ENCODE measurements around the gene CDH24.
"Not testable (repeated sequence)": the region's sequence is repeated elsewhere in the genome, so short reads cannot be mapped to it uniquely, and the experiment has no call there.

- TF ChIP-seq, protein P1, sequence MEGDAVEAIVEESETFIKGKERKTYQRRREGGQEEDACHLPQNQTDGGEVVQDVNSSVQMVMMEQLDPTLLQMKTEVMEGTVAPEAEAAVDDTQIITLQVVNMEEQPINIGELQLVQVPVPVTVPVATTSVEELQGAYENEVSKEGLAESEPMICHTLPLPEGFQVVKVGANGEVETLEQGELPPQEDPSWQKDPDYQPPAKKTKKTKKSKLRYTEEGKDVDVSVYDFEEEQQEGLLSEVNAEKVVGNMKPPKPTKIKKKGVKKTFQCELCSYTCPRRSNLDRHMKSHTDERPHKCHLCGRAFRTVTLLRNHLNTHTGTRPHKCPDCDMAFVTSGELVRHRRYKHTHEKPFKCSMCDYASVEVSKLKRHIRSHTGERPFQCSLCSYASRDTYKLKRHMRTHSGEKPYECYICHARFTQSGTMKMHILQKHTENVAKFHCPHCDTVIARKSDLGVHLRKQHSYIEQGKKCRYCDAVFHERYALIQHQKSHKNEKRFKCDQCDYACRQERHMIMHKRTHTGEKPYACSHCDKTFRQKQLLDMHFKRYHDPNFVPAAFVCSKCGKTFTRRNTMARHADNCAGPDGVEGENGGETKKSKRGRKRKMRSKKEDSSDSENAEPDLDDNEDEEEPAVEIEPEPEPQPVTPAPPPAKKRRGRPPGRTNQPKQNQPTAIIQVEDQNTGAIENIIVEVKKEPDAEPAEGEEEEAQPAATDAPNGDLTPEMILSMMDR (IDR thresholded peaks at IDR 0.05) = not testable (repeated sequence)
- TF ChIP-seq POLR2A, POLR2AphosphoS5, EP300 (IDR thresholded peaks at IDR 0.05): not testable (repeated sequence)
Observed at GRCh38 chr14:23013749-23014054, 43.6 kb downstream of the CDH24 start.
